CD14-positive monocyte (primary cell): ENCODE results near the gene SCARB1. TPM values are rescaled to one million over a fixed set of nuclear protein-coding genes. Genes with fewer than 3 reads are reported as not detected.

Experiments
- DNase-seq, 3 donors: peaks; one replicate each; pipeline ENCODE4 v3.0.0-alpha.2; 2011 to 2022
- H2AFZ ChIP-seq: 2 replicates; pipeline ENCODE4 v1.6.0; 2012; ENCODE audit warnings: mild to moderate bottlenecking, low read depth, low read length, inconsistent platforms; ENCODE audit not compliant: insufficient read depth, poor library complexity, severe bottlenecking
- H3K27ac ChIP-seq, 2 donors: 1 replicate in 1 of 2; 2 replicates in 1 of 2; pipeline ENCODE4 v1.5.1; 2012 to 2013; ENCODE audit warnings: low read length in 2 of 2, control low read depth in 1 of 2, inconsistent platforms in 1 of 2, low read depth in 1 of 2, mild to moderate bottlenecking in 1 of 2
- H3K27me3 ChIP-seq, 2 donors: one replicate each; pipeline versions ENCODE4 v1.6.0 to v1.6.1; 2011 to 2013; ENCODE audit warnings: low read length in 2 of 2; ENCODE audit not compliant: control insufficient read depth in 2 of 2, insufficient read depth in 2 of 2
- H3K36me3 ChIP-seq, 2 donors: replicated peaks in 1 of 2; 1 replicate in 1 of 2; 2 replicates in 1 of 2; pipeline versions ENCODE4 v1.5.1 to v1.6.1; 2012 to 2013; ENCODE audit warnings: low read length in 2 of 2, control low read depth in 1 of 2, inconsistent platforms in 1 of 2, mild to moderate bottlenecking in 1 of 2; ENCODE audit not compliant: insufficient read depth in 2 of 2, control insufficient read depth in 1 of 2
- H3K4me1 ChIP-seq, 2 donors: 1 replicate in 1 of 2; 2 replicates in 1 of 2; pipeline versions ENCODE4 v1.5.1 to v1.6.1; 2012 to 2013; ENCODE audit warnings: low read length in 2 of 2, control low read depth in 1 of 2, inconsistent platforms in 1 of 2, mild to moderate bottlenecking in 1 of 2, moderate library complexity in 1 of 2; ENCODE audit not compliant: insufficient read depth in 2 of 2, control insufficient read depth in 1 of 2
- H3K4me2 ChIP-seq: replicated peaks from 2 replicates; pipeline ENCODE3; 2012; ENCODE audit warnings: low read length, moderate library complexity, mild to moderate bottlenecking; ENCODE audit not compliant: poor library complexity, severe bottlenecking; ENCODE audit errors: extremely low read depth
- H3K4me3 ChIP-seq, 3 experiments: fragments of 200-600 bp in 1 of 3; sonication (generic) in 1 of 3; replicated peaks in 1 of 3; 1 replicate in 2 of 3; 2 replicates in 1 of 3; pipeline ENCODE4 v1.5.1; 2011 to 2013; ENCODE audit warnings: low read length in 3 of 3, mild to moderate bottlenecking in 3 of 3, control low read depth in 2 of 3, low read depth in 2 of 3, inconsistent platforms in 1 of 3, moderate library complexity in 1 of 3
- H3K79me2 ChIP-seq: 2 replicates; pipeline ENCODE4 v1.6.0; 2012; ENCODE audit warnings: mild to moderate bottlenecking, control low read depth, inconsistent platforms, low read length, moderate library complexity; ENCODE audit not compliant: insufficient read depth
- H3K9ac ChIP-seq: 2 replicates; pipeline ENCODE4 v1.6.0; 2017; ENCODE audit warnings: low read length, mild to moderate bottlenecking; ENCODE audit not compliant: insufficient read depth, poor library complexity, severe bottlenecking
- H3K9me3 ChIP-seq, 2 donors: replicated peaks in 1 of 2; 1 replicate in 1 of 2; 2 replicates in 1 of 2; pipeline versions ENCODE4 v1.5.1 to v1.6.1; 2012 to 2013; ENCODE audit warnings: low read length in 2 of 2, control low read depth in 1 of 2; ENCODE audit not compliant: control insufficient read depth in 1 of 2, insufficient read depth in 1 of 2
- H4K20me1 ChIP-seq: 2 replicates; pipeline ENCODE4 v1.6.0; 2012; ENCODE audit warnings: mild to moderate bottlenecking, low read length, control low read depth, moderate library complexity; ENCODE audit not compliant: insufficient read depth
- H3K27ac Mint-ChIP-seq, 7 donors: one replicate each; pipeline ENCODE4 v1.8.0; 2020; ENCODE audit warnings: mild to moderate bottlenecking in 7 of 7, mixed read lengths in 7 of 7, moderate library complexity in 6 of 7, inconsistent platforms in 2 of 7
- H3K27me3 Mint-ChIP-seq, 3 donors: one replicate each; pipeline ENCODE4 v1.8.0; 2021 to 2022; ENCODE audit warnings: low read depth in 3 of 3, mild to moderate bottlenecking in 3 of 3, mixed read lengths in 3 of 3, moderate library complexity in 3 of 3, inconsistent platforms in 1 of 3
- H3K36me3 Mint-ChIP-seq, 2 donors: one replicate each; pipeline ENCODE4 v1.8.0; 2020; ENCODE audit warnings: mixed read lengths in 2 of 2, inconsistent platforms in 1 of 2, mild to moderate bottlenecking in 1 of 2
- H3K4me1 Mint-ChIP-seq: one replicate; pipeline ENCODE4 v1.8.0; 2020; ENCODE audit warnings: mild to moderate bottlenecking, mixed read lengths
- H3K4me3 Mint-ChIP-seq, 2 donors: one replicate each; pipeline ENCODE4 v1.8.0; 2020; ENCODE audit warnings: mild to moderate bottlenecking in 2 of 2, mixed read lengths in 2 of 2, moderate library complexity in 1 of 2
- H3K9me3 Mint-ChIP-seq, 7 donors: one replicate each; pipeline ENCODE4 v1.8.0; 2020 to 2022; ENCODE audit warnings: mixed read lengths in 7 of 7, mild to moderate bottlenecking in 6 of 7, moderate library complexity in 6 of 7, inconsistent platforms in 2 of 7
- CTCF ChIP-seq: fragments of 200-600 bp; IDR thresholded peaks from one replicate; pipeline ENCODE4 v1.8.0; 2022; ENCODE audit warnings: antibody characterized with exemption, mild to moderate bottlenecking
- WGBS: methylation state at CpG from one replicate; pipeline ENCODE4 v1.1.5; 2013; ENCODE audit warnings: missing lambda C conversion rate; ENCODE audit not compliant: insufficient coverage; 5-methylcytosine and 5-hydroxymethylcytosine counted together
- intact Hi-C, 2 donors: fragments of 100-400 bp; cut with micrococcal nuclease; formaldehyde crosslinking; loops; one replicate each; pipeline versions ENCODE4 v1.15.0 to v1.15.1; 2023
- polyA plus RNA-seq, 3 donors: library from polyadenylated mRNA; depleted of rRNA in 1 of 3; unstranded in 2 of 3; stranded (reverse) in 1 of 3; fragments of 300-500 nt in 2 of 3; fragments of >200 nt in 1 of 3; fragmentation: Illumina TruSeq in 2 of 3; gene quantifications; 1 replicate in 2 of 3; 2 replicates in 1 of 3; pipeline ENCODE4 v1.2.3, GENCODE V29; 2012 to 2021

Gene SCARB1
- polyA plus RNA-seq, 3 donors = 13.1 to 34.3 (median 15.2) TPM

- H3K36me3 Mint-ChIP-seq = peaks cover 9 to 18% of the 10 kb centered on the region in 2 donors
- 0% methylated on average over 1 of the region's 8 CpGs for WGBS
- Histone ChIP-seq H3K27me3 (no peaks in the 10 kb centered on the region), H3K9ac (peak overlapping the region; percentile 45), H3K4me1 (peaks cover 91 to 100% of the 10 kb centered on the region in 2 donors), H3K79me2 (no peaks in the 10 kb centered on the region), H3K4me3 (peak overlapping the region in 1 of 3 experiments; percentile 41), H3K9me3 (peaks cover 0 to 10% of the 10 kb centered on the region in 2 donors), H3K36me3 (no peaks in the 10 kb centered on the region), H4K20me1 (no peaks in the 10 kb centered on the region), H2AFZ (no peak overlapping the region), H3K27ac (peak overlapping the region; percentile 90 to 94), H3K4me2 (peak overlapping the region; percentile 49)
- peaks cover 95% of the 10 kb centered on the region for H3K4me1 Mint-ChIP-seq
- DNase-seq = no peak
- peaks cover 6 to 16% (median 10%) of the 10 kb centered on the region in 7 donors for H3K9me3 Mint-ChIP-seq
- H3K27me3 Mint-ChIP-seq = peaks cover 0 to 8% (median 5%) of the 10 kb centered on the region in 3 donors
- TF ChIP-seq CTCF = no peak
- intact Hi-C loops = no loop called here
- H3K27ac Mint-ChIP-seq = peak overlapping the region; percentile 86 to 98 (median 93)
- peak overlapping the region; percentile 58 for H3K4me3 Mint-ChIP-seq
Observed at GRCh38 chr12:124755801-124756148, 107.9 kb downstream of the SCARB1 start.

- Mint-ChIP-seq H3K27me3 (peaks cover under 1 to 5% (median 4%) of the 10 kb centered on the region in 3 donors), H3K27ac (peak overlapping the region; percentile 86 to 98 (median 93)), H3K36me3 (peaks cover 9 to 18% of the 10 kb centered on the region in 2 donors), H3K4me3 (peak overlapping the region; percentile 58 to 60), H3K4me1 (peaks cover 95% of the 10 kb centered on the region), H3K9me3 (peaks cover 6 to 16% (median 10%) of the 10 kb centered on the region in 7 donors)
- Histone ChIP-seq H3K9me3 (peaks cover 0 to 10% of the 10 kb centered on the region in 2 donors), H3K79me2 (no peaks in the 10 kb centered on the region), H3K36me3 (no peaks in the 10 kb centered on the region), H2AFZ (peak overlapping the region; percentile 38), H3K4me3 (peak overlapping the region in 1 of 3 experiments; percentile 41), H3K27me3 (no peaks in the 10 kb centered on the region), H3K9ac (peak overlapping the region; percentile 45), H3K27ac (peak overlapping the region; percentile 90 to 94), H4K20me1 (no peaks in the 10 kb centered on the region), H3K4me2 (peak overlapping the region; percentile 49), H3K4me1 (peaks cover 85 to 100% of the 10 kb centered on the region in 2 donors)
- intact Hi-C loops = no loop called here
- peak; percentile 73 to 81 (median 78) for DNase-seq
- 2% methylated on average over 9 of the region's 20 CpGs for WGBS
- TF ChIP-seq CTCF = no peak
Observed at GRCh38 chr12:124754949-124755800, 108.5 kb downstream of the SCARB1 start.
